GM12891 (cell line): ENCODE data around the gene TRIML2. TPM values are rescaled to one million over a fixed set of nuclear protein-coding genes. Genes with fewer than 3 reads are reported as not detected.

Source experiments
- DNase-seq: peaks from one replicate; pipeline ENCODE4 v3.0.0; 2011; ENCODE audit warnings: low spot score; ENCODE audit not compliant: insufficient read length
- FAIRE-seq: peaks from 2 replicates; lab custom pipeline; 2011; peaks lifted over from hg19 to GRCh38; lab: Jason Lieb, UNC
- PAX5 ChIP-seq: IDR thresholded peaks from 2 replicates; pipeline ENCODE4 v1.6.1; 2011; ENCODE audit warnings: low read length, moderate library complexity, mild to moderate bottlenecking; ENCODE audit not compliant: insufficient read depth, severe bottlenecking
- POLR2A ChIP-seq: IDR thresholded peaks from 2 replicates; pipeline ENCODE4 v1.6.1; 2011; ENCODE audit warnings: low read depth, low read length, control low read depth
- POLR2AphosphoS5 ChIP-seq: IDR thresholded peaks from 2 replicates; pipeline ENCODE4 v1.6.1; 2011; ENCODE audit warnings: low read depth, low read length, control low read depth
- POU2F2 ChIP-seq: IDR thresholded peaks from 2 replicates; pipeline ENCODE4 v1.6.1; 2011; ENCODE audit warnings: low read depth, mild to moderate bottlenecking, control low read depth, low read length, moderate library complexity
- SPI1 ChIP-seq: IDR thresholded peaks from 2 replicates; pipeline ENCODE4 v1.6.1; 2011; ENCODE audit warnings: low read depth, low read length, control low read depth
- TAF1 ChIP-seq: IDR thresholded peaks from 2 replicates; pipeline ENCODE4 v1.6.1; 2011; ENCODE audit warnings: low read depth, low read length, control low read depth
- polyA plus RNA-seq: library from polyadenylated mRNA; unstranded; fragments of >200 nt; gene quantifications from one replicate; pipeline ENCODE4 v1.2.1, GENCODE V29; 2012; ENCODE audit warnings: low read depth, missing spikeins, inconsistent platforms; ENCODE audit not compliant: missing spikeins

TRIML2 gene
- polyA plus RNA-seq, result not detected

- TF ChIP-seq PAX5 (no peak), SPI1 (no peak), POLR2A (no peak), TAF1 (no peak), POLR2AphosphoS5 (no peak), POU2F2 (no peak)
- DNase-seq (no peak), FAIRE-seq (no peak)
Observed at GRCh38 chr4:188109157-188109755, at the start of gene TRIML2. TRIML2 (minus strand) TSS chr4:188109603; CDS start chr4:188105368, 4,235 bp downstream.

- DNase-seq (no peak), FAIRE-seq (no peak)
- no peak for TF ChIP-seq POU2F2
Observed at GRCh38 chr4:188158336-188158735, 48.9 kb upstream of the TRIML2 start.

GRCh38 chr4:188154668-188155405, 45.4 kb upstream of the TRIML2 start:
- no peak for TF ChIP-seq TAF1
- no peak for TF ChIP-seq POLR2AphosphoS5
- no peak for TF ChIP-seq POLR2A
- no peak for TF ChIP-seq SPI1
- TF ChIP-seq PAX5, result no peak
- no peak for TF ChIP-seq POU2F2
- DNase-seq (no peak), FAIRE-seq (no peak)

- TF ChIP-seq TAF1 (no peak), POLR2AphosphoS5 (no peak), POLR2A (no peak), POU2F2 (no peak), SPI1 (no peak), PAX5 (no peak)
- no peak for DNase-seq
- FAIRE-seq, result no peak
Observed at GRCh38 chr4:188147776-188148175, 38.4 kb upstream of the TRIML2 start.

GRCh38 chr4:188147176-188147575, 37.8 kb upstream of the TRIML2 start:
- DNase-seq (no peak), FAIRE-seq (no peak)
- no peak for TF ChIP-seq SPI1
- no peak for TF ChIP-seq PAX5
- no peak for TF ChIP-seq POLR2A
- no peak for TF ChIP-seq TAF1
- TF ChIP-seq POU2F2, result no peak
- no peak for TF ChIP-seq POLR2AphosphoS5

GRCh38 chr4:188146618-188147017, 37.2 kb upstream of the TRIML2 start:
- DNase-seq (no peak), FAIRE-seq (no peak)
- TF ChIP-seq POLR2A (no peak), SPI1 (no peak), POU2F2 (no peak), TAF1 (no peak), PAX5 (no peak), POLR2AphosphoS5 (no peak)

- FAIRE-seq (no peak), DNase-seq (no peak)
- TF ChIP-seq POLR2AphosphoS5, result no peak
Observed at GRCh38 chr4:188145601-188146000, 36.2 kb upstream of the TRIML2 start.

GRCh38 chr4:188143731-188144130, 34.3 kb upstream of the TRIML2 start:
- no peak for DNase-seq
- FAIRE-seq, result no peak
- no peak for TF ChIP-seq TAF1
- TF ChIP-seq POLR2AphosphoS5, result no peak
- TF ChIP-seq POLR2A, result no peak
- TF ChIP-seq SPI1, result no peak
- TF ChIP-seq PAX5, result no peak
- TF ChIP-seq POU2F2, result no peak

GRCh38 chr4:188139671-188140070, 30.3 kb upstream of the TRIML2 start:
- FAIRE-seq (no peak), DNase-seq (no peak)
- TF ChIP-seq PAX5 (no peak), POLR2AphosphoS5 (no peak), SPI1 (no peak), POLR2A (no peak), TAF1 (no peak), POU2F2 (no peak)

- FAIRE-seq, result no peak
- no peak for DNase-seq
- TF ChIP-seq SPI1, result no peak
- no peak for TF ChIP-seq PAX5
- no peak for TF ChIP-seq POLR2AphosphoS5
- TF ChIP-seq TAF1, result no peak
- no peak for TF ChIP-seq POU2F2
Observed at GRCh38 chr4:188139141-188139540, 29.7 kb upstream of the TRIML2 start, which contains the start of gene TRIML1. TRIML1 (plus strand) TSS chr4:188139441; CDS start chr4:188139559, 118 bp downstream.
